K562 (cell line): ENCODE measurements around the gene PSMB4. TPM values are rescaled to one million over a fixed set of nuclear protein-coding genes. Genes with fewer than 3 reads are reported as not detected.

Experiments used
- HDAC8 ChIP-seq: fragments of 450-650 bp; IDR thresholded peaks from 2 replicates; pipeline ENCODE4 v1.6.1; 2016; ENCODE audit warnings: mild to moderate bottlenecking, missing genetic modification characterization, moderate library complexity, missing compliant biosample characterization
- HMG20B ChIP-seq: fragments of 250-450 bp; sonication (Bioruptor Pico); IDR thresholded peaks from 2 replicates; pipeline ENCODE4 v1.5.0; 2021; ENCODE audit warnings: mild to moderate bottlenecking
- REST ChIP-seq, 2 experiments: fragments of 450-650 bp; formaldehyde crosslinking in 1 of 2; IDR thresholded peaks; 2 replicates each; pipeline versions ENCODE4 v1.4.0 to v1.6.1; 2014 to 2020; ENCODE audit warnings: mild to moderate bottlenecking in 2 of 2, borderline replicate concordance in 1 of 2, low read depth in 1 of 2
- THRB ChIP-seq: fragments of 450-650 bp; formaldehyde crosslinking; conservative IDR thresholded peaks from 2 replicates; pipeline ENCODE4 v1.4.0; 2022; ENCODE audit warnings: mild to moderate bottlenecking, missing genetic modification characterization
- ZNF3 ChIP-seq: fragments of 250-450 bp; sonication (Bioruptor Pico); IDR thresholded peaks from 2 replicates; pipeline ENCODE4 v1.5.0; 2021; ENCODE audit warnings: mild to moderate bottlenecking, moderate library complexity
- ZNF830 ChIP-seq: fragments of 250-450 bp; sonication (Bioruptor Pico); IDR thresholded peaks from 2 replicates; pipeline ENCODE4 v1.5.0; 2021; ENCODE audit warnings: mild to moderate bottlenecking
- polyA plus RNA-seq, 8 experiments: library from polyadenylated mRNA; depleted of rRNA in 4 of 8; stranded (reverse) in 5 of 8; unstranded in 3 of 8; fragments of >200 nt; fragmentation: Nextera tagmentation in 2 of 8; fragmentation: Illumina TruSeq in 1 of 8; extraction: Ambion mirVana in 2 of 8; extraction: Trizol in 1 of 8; gene quantifications; 2 replicates each; pipeline versions ENCODE4 v1.2.1 to v1.2.3, GENCODE V29; 2011 to 2014; ENCODE audit warnings: inconsistent platforms in 1 of 8, missing spikeins in 1 of 8
- total RNA-seq, 7 experiments: library from RNA; depleted of rRNA in 6 of 7; stranded (reverse); fragments of >200 nt in 6 of 7; fragmentation: Illumina TruSeq in 2 of 7; extraction: Trizol in 2 of 7; gene quantifications; 2 replicates each; pipeline versions ENCODE4 v1.2.1 to v1.2.3, GENCODE V29; 2011 to 2021; ENCODE audit warnings: low replicate concordance in 1 of 7

Gene PSMB4
- total and polyA plus RNA-seq, 9 of the 15 experiments (the other 6 are each of a cell fraction or from before 2014, with no cell fraction given), result 397 to 674 (median 475) TPM

GRCh38 chr1:151443846-151444782 lies 44.7 kb downstream of the PSMB4 start (continued):
- TF ChIP-seq REST (IDR thresholded peaks at IDR 0.05; ENCODE audit: borderline replicate concordance), result peak; percentile 79; the same call in 1 of the 2 replicates
- TF ChIP-seq REST (CRISPR knock-in tag; IDR thresholded peaks at IDR 0.05; ENCODE audit: low read depth), result no peak
- TF ChIP-seq HDAC8, result no peak
- no peak for TF ChIP-seq THRB (CRISPR knock-in tag)
- no peak for TF ChIP-seq HMG20B
- TF ChIP-seq ZNF830, result no peak
- TF ChIP-seq ZNF3 (CRISPR knock-in tag), result no peak
